Neuron (in vitro differentiated cells): ENCODE results near the gene ARHGAP28.
"Not testable (repeated sequence)": the region's sequence is repeated elsewhere in the genome, so short reads cannot be mapped to it uniquely, and the experiment has no call there.

ENCODE experiments used
- H2AFZ ChIP-seq: one replicate; pipeline ENCODE4 v1.6.1; 2013; ENCODE audit warnings: low read depth, mild to moderate bottlenecking, inconsistent platforms, low read length, moderate library complexity
- H3K27me3 ChIP-seq: one replicate; pipeline ENCODE4 v1.6.1; 2013; ENCODE audit warnings: low read length; ENCODE audit not compliant: insufficient read depth
- H3K36me3 ChIP-seq: one replicate; pipeline ENCODE4 v1.6.1; 2013; ENCODE audit warnings: low read length; ENCODE audit not compliant: insufficient read depth
- H3K4me1 ChIP-seq: one replicate; pipeline ENCODE4 v1.6.1; 2013; ENCODE audit warnings: low read length; ENCODE audit not compliant: insufficient read depth
- H3K4me3 ChIP-seq: 2 replicates; pipeline ENCODE4 v1.5.1; 2013; ENCODE audit warnings: mild to moderate bottlenecking, low read length, moderate library complexity
- H3K9me3 ChIP-seq: one replicate; pipeline ENCODE4 v1.6.1; 2013; ENCODE audit warnings: low read length

Gene ARHGAP28

DNA sequence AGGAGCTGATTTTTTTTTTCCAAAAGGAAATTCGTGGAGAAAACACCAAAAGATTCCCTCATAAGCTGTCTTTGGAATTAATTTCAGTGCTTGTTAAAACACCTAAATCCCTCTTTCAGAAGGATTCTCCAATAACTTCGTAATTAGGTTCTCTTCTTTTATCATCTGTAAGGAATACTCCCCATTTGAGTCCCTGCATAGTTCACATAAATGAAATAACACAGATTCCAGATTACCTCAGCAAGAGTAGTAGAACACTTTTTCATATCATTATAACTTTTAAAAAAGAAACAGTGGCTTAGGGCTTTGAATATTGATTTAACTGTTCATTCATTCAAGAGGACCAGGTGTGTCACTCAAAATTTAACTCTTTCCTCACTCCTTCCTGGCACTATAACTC is 55.5 kb downstream of the ARHGAP28 start:
- H3K36me3 ChIP-seq = no peaks in the 10 kb centered on the region
- peaks cover 8% of the 10 kb centered on the region for H3K4me1 ChIP-seq
- H3K9me3 ChIP-seq = no peaks in the 10 kb centered on the region

DNA sequence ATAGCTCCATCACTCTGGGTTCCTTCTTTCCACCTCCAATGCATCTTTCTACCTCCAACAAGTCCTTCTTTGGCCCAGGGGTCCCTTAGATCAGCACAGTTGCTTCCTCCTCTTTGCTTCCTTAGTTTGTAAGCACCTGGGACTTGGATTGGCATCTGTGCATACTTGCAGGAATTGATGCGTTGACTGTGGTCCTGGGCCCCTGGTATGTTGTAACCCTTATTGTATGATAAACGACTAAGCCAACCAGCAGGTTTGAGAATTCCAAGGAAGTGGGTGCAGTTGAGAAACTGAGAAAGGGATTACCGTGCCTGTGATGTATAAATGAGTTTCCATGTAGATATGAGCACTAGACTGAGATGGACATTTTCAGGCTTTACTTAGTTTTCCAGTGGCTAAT is 55.9 kb downstream of the ARHGAP28 start:
- no peak overlapping the region for H2AFZ ChIP-seq
- no peak overlapping the region for H3K4me3 ChIP-seq
- no peaks in the 10 kb centered on the region for H3K36me3 ChIP-seq
- H3K27me3 ChIP-seq = no peaks in the 10 kb centered on the region
- no peaks in the 10 kb centered on the region for H3K9me3 ChIP-seq
- peaks cover 8% of the 10 kb centered on the region for H3K4me1 ChIP-seq

More for the DNA sequence above, 55.5 kb downstream of the ARHGAP28 start:
- no peak overlapping the region for H2AFZ ChIP-seq
- H3K4me3 ChIP-seq = no peak overlapping the region
- H3K27me3 ChIP-seq = no peaks in the 10 kb centered on the region

DNA sequence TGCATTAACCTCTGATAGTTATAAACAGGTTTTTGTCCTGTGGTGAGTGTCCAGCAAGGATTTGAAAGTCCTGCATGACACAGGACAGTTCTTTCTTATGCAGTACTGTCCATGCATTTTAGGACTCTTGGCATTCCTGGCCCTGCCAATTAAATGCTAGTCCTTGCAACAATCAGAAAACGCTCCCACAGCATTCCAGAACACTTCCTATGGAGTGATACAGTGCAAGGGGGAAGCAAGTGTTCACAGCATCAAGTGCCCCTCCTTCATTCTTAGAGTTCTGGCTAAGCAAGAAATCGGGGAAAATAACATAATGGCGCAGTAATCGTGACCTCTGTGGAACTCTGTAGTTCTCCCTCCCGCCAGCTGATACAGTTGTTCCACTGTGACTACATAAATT is 62.9 kb downstream of the ARHGAP28 start:
- H3K27me3 ChIP-seq = no peaks in the 10 kb centered on the region
- H3K4me3 ChIP-seq = no peak overlapping the region
- H3K4me1 ChIP-seq = no peaks in the 10 kb centered on the region
- H3K9me3 ChIP-seq = no peaks in the 10 kb centered on the region
- no peak overlapping the region for H2AFZ ChIP-seq
- H3K36me3 ChIP-seq = no peaks in the 10 kb centered on the region

DNA sequence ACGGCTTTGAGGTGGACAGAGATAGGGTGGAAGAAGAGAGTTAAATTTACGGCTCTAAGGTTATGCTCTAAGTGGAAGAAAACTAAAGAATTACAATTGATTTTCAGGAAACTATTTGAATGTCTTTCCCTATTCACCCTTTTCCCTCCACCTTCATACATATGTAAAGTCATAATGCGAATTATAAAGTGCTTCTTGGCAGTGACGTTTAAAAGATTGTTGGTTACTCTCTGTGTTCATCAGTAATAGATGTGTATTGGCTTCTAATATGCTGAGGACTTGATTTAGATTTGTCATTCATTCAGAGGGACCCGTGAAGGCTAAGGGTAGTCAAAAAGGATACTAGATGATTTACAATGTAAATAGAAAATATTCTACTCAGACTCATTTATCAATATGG is 63.9 kb downstream of the ARHGAP28 start:
- Histone ChIP-seq H3K36me3 (no peaks in the 10 kb centered on the region), H2AFZ (no peak overlapping the region), H3K4me3 (no peak overlapping the region), H3K9me3 (no peaks in the 10 kb centered on the region), H3K27me3 (no peaks in the 10 kb centered on the region), H3K4me1 (no peaks in the 10 kb centered on the region)

DNA sequence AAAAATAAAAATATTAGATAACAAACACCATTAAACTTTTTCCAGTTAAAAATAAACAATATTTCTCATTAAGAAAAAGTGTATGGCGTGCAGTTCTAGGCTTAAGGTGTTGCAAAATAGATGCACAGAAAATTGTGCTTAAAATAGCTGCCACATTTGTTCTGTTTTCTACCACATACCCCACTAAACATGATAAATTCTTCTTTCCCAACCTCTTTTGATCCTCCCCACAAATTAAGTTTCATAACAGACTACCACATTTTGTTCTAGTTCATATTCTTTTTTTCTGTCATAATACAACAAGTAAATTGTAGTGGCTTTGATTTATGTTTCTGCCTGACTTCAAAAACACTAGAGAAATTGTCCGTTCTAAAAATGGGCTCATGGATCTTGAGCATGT is 64.5 kb downstream of the ARHGAP28 start:
- no peaks in the 10 kb centered on the region for H3K9me3 ChIP-seq
- H3K4me3 ChIP-seq = no peak overlapping the region
- no peaks in the 10 kb centered on the region for H3K4me1 ChIP-seq
- no peaks in the 10 kb centered on the region for H3K36me3 ChIP-seq
- no peak overlapping the region for H2AFZ ChIP-seq
- no peaks in the 10 kb centered on the region for H3K27me3 ChIP-seq

DNA sequence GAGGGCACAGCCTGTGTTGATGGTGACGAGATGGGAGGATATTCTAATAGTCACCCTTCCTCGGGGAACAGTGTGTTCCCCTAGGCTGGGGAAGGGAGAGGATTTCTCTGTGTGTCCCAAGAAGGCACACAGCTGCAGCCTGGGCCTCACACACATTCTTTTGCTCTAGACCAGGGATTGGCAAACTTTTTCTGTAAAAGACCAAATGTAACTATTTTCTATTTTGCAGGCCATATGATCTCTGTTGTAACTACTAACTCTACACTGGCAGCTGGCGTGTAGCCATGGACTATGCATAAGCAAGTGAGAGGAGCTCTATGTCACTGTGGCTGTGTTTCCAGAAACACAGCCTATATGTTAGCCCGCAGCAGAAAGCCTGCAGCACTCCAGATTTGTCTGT is 65.8 kb downstream of the ARHGAP28 start:
- Histone ChIP-seq H2AFZ (no peak overlapping the region), H3K4me3 (no peak overlapping the region), H3K4me1 (no peaks in the 10 kb centered on the region), H3K9me3 (no peaks in the 10 kb centered on the region), H3K36me3 (no peaks in the 10 kb centered on the region), H3K27me3 (no peaks in the 10 kb centered on the region)

DNA sequence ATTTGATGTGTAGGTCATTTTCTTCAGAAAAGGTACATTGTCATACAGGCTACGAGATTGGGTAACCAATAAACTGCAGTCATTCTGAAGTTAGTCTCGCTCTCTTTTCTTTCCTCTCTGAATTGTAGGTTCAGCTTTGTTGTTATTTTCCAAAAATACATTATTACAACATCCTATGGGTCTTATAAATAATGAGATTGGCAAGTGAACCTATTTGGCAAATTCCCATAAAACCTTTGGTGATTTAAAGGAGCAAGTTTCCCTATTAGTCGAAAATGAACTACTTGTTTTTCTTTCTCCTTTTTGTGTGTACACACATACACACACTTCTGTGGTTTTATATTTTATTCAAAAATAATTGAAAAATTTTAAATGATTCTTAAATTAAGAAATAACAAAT is 67.0 kb downstream of the ARHGAP28 start:
- Histone ChIP-seq H3K27me3 (no peaks in the 10 kb centered on the region), H3K4me3 (no peak overlapping the region), H2AFZ (no peak overlapping the region), H3K9me3 (no peaks in the 10 kb centered on the region), H3K4me1 (no peaks in the 10 kb centered on the region), H3K36me3 (no peaks in the 10 kb centered on the region)

DNA sequence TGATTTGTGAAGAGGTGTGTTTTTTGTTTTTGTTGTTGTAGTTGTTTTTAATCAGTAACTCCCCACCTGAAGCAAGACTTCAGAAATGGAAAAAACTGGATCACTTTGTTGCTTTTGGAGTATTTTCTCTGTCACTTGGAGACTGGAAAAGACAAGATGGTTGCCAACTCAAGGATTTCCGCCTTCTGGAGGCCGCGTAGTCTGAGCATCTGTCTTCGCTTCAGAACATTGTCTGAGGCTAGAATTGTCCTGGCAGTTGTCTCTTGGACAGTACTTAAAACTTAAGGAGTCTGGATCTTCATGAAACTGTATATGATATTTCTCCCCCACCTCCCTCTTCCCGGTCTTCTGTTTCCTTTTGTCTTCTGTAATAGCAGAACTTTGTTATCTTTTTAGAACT is 67.7 kb downstream of the ARHGAP28 start:
- Histone ChIP-seq H3K4me1 (no peaks in the 10 kb centered on the region), H3K36me3 (no peaks in the 10 kb centered on the region), H3K4me3 (no peak overlapping the region), H3K27me3 (no peaks in the 10 kb centered on the region), H2AFZ (no peak overlapping the region), H3K9me3 (no peaks in the 10 kb centered on the region)

DNA sequence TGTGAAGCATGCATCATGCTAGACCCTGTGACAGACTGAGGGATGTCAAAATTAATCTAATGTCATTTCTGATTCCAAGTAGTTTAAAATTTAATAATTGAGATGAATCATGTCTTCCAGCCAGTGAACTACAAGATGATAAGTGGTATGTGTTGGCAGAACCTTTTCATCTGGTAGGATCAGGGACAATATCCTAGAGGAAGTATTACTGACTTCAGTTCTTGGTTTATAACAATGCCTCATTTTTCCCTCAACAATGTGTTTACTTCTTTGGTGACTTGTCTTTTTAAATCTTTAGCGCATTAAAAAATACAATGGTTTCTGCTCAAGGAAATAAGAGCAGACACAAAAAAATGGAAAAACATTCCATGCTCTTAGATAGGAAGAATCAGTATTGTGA is 69.4 kb downstream of the ARHGAP28 start:
- Histone ChIP-seq H3K9me3 (no peaks in the 10 kb centered on the region), H3K27me3 (no peaks in the 10 kb centered on the region), H3K36me3 (no peaks in the 10 kb centered on the region)

DNA sequence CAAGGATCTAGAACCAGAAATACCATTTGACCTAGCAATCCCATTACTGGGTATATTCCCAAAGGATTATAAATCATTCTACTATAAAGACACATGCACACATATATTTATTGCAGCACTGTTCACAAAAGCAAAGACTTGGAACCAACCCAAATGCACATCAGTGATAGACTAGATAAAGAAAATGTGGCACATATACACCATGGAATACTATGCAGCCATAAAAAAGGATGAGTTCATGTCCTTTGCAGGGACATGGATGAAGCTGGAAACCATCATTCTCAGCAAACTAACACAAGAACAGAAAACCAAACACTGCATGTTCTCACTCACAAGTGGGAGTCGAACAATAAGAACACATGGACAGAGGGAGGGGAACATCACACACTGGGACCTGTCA is 70.8 kb downstream of the ARHGAP28 start:
- H2AFZ ChIP-seq, H3K4me3 ChIP-seq, H3K4me1 ChIP-seq, H3K36me3 ChIP-seq, H3K9me3 ChIP-seq, H3K27me3 ChIP-seq: not testable (repeated sequence)

More for the DNA sequence above, 69.4 kb downstream of the ARHGAP28 start:
- Histone ChIP-seq H3K4me1 (no peaks in the 10 kb centered on the region), H2AFZ (no peak overlapping the region), H3K4me3 (no peak overlapping the region)

DNA sequence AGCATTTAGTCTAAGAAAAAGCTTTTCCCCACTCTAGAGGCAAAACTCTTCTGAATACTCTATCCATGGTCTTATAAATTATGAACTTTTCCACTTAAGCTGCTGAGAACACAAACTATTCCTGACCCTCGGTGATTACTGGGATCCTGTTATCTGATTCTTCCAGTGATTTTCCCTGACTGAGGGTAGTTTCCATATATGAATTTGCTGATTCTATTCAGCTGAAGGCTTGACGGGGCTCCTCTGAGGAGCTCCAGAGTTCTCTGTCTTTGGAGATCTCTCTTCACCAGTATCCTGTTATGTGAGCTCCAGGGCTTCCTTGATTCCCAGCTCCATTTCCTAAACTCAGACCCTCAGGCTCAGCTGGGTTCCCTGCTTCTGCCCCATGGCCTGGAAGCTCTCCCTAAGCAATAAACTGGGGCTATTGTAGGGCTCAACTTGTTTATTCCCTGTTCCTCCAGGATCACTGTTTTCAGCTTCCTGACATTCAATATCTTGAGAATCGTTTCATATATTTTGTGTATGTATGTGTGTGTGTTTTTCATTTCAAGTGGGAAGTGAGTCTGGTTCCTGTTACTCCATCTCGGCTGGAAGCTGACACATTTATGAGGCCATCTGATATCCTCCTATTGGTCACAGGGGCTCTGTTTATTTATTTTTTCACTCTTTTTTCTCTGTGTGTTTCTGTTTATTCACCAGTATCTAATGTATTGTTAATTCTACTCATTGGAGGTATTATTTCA is 78.2 kb downstream of the ARHGAP28 start:
- Histone ChIP-seq H3K4me3 (no peak overlapping the region), H3K9me3 (no peaks in the 10 kb centered on the region), H2AFZ (no peak overlapping the region), H3K27me3 (no peaks in the 10 kb centered on the region), H3K36me3 (no peaks in the 10 kb centered on the region), H3K4me1 (peaks cover 5% of the 10 kb centered on the region)

DNA sequence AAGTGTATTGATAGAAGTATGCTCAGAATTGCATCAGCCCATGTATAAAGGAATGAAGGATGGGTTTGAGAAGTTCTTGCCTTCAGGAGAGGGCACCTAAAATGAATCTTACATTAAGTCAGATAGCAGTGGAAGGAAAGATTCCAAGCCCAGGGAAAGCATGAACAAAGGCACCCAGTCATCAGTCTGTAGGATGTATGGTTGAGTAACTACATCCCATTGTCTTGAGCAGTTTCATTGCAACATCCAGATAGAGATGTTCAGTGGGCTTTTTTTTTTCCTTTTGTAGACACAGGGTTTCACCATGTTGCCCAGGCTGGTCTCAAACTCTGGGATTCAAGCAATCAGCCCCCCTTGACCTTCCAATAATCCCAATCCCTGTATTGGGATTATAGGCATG is 80.7 kb downstream of the ARHGAP28 start:
- H3K36me3 ChIP-seq = no peaks in the 10 kb centered on the region
- H3K4me1 ChIP-seq = peaks cover 7% of the 10 kb centered on the region
- H3K27me3 ChIP-seq = no peaks in the 10 kb centered on the region
- H3K4me3 ChIP-seq = no peak overlapping the region
- no peak overlapping the region for H2AFZ ChIP-seq
- no peaks in the 10 kb centered on the region for H3K9me3 ChIP-seq

DNA sequence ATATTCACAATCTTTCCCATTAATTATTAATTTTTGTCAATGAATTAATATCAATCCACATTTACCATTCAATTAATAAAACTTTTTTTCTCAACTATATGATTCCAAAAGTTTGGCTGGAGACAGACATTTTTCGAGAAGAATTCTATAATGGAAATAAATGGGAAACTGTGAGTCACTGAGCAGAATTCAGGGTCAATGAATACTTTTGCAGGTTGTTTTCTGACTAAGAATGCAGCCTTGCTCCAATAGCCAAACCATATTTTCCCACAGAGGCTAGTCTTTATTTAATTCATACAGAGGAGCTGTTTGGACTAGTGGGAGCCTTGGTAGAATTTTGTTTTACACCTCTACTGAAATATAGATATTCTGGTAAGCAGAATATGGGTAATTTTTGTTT is 82.3 kb downstream of the ARHGAP28 start:
- Histone ChIP-seq H2AFZ (no peak overlapping the region), H3K4me3 (no peak overlapping the region), H3K27me3 (no peaks in the 10 kb centered on the region), H3K4me1 (peaks cover 7% of the 10 kb centered on the region), H3K9me3 (no peaks in the 10 kb centered on the region), H3K36me3 (no peaks in the 10 kb centered on the region)

DNA sequence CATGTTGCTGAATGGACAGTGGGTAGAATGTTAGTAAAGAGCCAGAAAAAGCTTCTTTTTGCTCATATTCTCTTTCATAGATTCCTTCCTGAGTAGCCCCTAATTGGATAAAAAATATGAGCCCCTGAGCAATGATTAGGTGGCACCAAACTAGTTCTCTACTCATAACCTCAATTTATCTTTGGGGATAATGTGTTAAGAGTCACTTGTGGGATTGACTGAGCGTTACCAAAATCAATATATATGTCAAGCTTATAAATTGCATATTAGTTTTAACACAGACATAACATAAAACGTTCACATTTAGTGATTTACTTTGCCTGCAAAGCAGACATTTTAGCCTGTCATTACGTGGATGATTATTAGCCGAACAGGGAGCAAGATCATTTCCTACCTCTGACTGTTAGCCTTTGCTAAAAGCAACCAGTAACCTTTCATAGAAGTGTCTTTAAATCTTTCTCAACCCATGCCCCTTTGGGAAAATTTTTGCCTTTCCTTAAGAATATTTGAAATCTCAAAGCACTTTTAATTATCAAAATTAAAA is 85.4 kb downstream of the ARHGAP28 start:
- Histone ChIP-seq H3K9me3 (no peaks in the 10 kb centered on the region), H2AFZ (no peak overlapping the region), H3K36me3 (no peaks in the 10 kb centered on the region), H3K4me1 (peaks cover 7% of the 10 kb centered on the region), H3K27me3 (no peaks in the 10 kb centered on the region), H3K4me3 (no peak overlapping the region)
